Stimulated activated CD8-positive, alpha-beta memory T cell treated with anti-CD3 and anti-CD28 coated beads, Interleukin-12 subunit alpha, Interleukin-12 subunit beta, amount 100 ng/mL, for 4 hours (primary cell): ENCODE data around the gene SP140.
"Not testable (repeated sequence)": the region's sequence is repeated elsewhere in the genome, so short reads cannot be mapped to it uniquely, and the experiment has no call there.

Experiments used
- DNase-seq: peaks from one replicate; pipeline ENCODE4 v3.0.0-alpha.2; 2020; ENCODE audit warnings: low read depth

SP140 gene

GRCh38 chr2:230295192-230295591, 69.7 kb downstream of the SP140 start:
- DNase-seq: no peak

- DNase-seq: no peak
These were observed 71.4 kb downstream of the SP140 start for GRCh38 chr2:230296917-230297316.

- DNase-seq: no peak
These were observed 74.1 kb downstream of the SP140 start for GRCh38 chr2:230299618-230300017.

- no peak for DNase-seq
These were observed 80.1 kb downstream of the SP140 start for GRCh38 chr2:230305416-230306275.

- DNase-seq: no peak
These were observed 80.9 kb downstream of the SP140 start for GRCh38 chr2:230306474-230306873.

GRCh38 chr2:230307485-230307884, 81.9 kb downstream of the SP140 start:
- no peak for DNase-seq

- DNase-seq: no peak
These were observed 83.0 kb downstream of the SP140 start for GRCh38 chr2:230308402-230309000.

- not testable (repeated sequence) for DNase-seq
These were observed 85.3 kb downstream of the SP140 start for GRCh38 chr2:230310792-230311191.

GRCh38 chr2:230311634-230312033, 86.1 kb downstream of the SP140 start:
- DNase-seq: not testable (repeated sequence)

GRCh38 chr2:230312638-230313037, 87.1 kb downstream of the SP140 start:
- DNase-seq: no peak

- no peak for DNase-seq
These were observed 91.8 kb downstream of the SP140 start for GRCh38 chr2:230317366-230317765.

GRCh38 chr2:230318190-230319121, 92.9 kb downstream of the SP140 start:
- DNase-seq: no peak

- DNase-seq: peak; percentile 23
These were observed 93.8 kb downstream of the SP140 start for GRCh38 chr2:230319211-230319862.

GRCh38 chr2:230321031-230321430, 95.5 kb downstream of the SP140 start:
- no peak for DNase-seq

GRCh38 chr2:230322561-230323384, 97.2 kb downstream of the SP140 start:
- no peak for DNase-seq

- DNase-seq: no peak
These were observed 98.0 kb downstream of the SP140 start for GRCh38 chr2:230323385-230324106.

- no peak for DNase-seq
These were observed 99.0 kb downstream of the SP140 start for GRCh38 chr2:230324503-230324902.

- no peak for DNase-seq
These were observed 100.0 kb downstream of the SP140 start for GRCh38 chr2:230325316-230326243.
